Trophoblast cell (in vitro differentiated cells and primary cell): Measurements from ENCODE around the gene RNF111.
"Not testable (repeated sequence)": the region's sequence is repeated elsewhere in the genome, so short reads cannot be mapped to it uniquely, and the experiment has no call there.

ENCODE experiments used
- DNase-seq, 2 donors: peaks; one replicate each; pipeline ENCODE4 v3.0.0-alpha.2; 2016
- H2AFZ ChIP-seq: 2 replicates; pipeline ENCODE4 v1.6.1; 2013; ENCODE audit warnings: low read length, moderate library complexity, mild to moderate bottlenecking; ENCODE audit not compliant: insufficient read depth, poor library complexity
- H2AK5ac ChIP-seq: 2 replicates; pipeline ENCODE4 v1.6.1; 2013; ENCODE audit warnings: mild to moderate bottlenecking, low read length
- H2BK120ac ChIP-seq: 2 replicates; pipeline ENCODE4 v1.6.1; 2013; ENCODE audit warnings: low read length, mild to moderate bottlenecking, moderate library complexity; ENCODE audit not compliant: insufficient read depth, poor library complexity
- H2BK12ac ChIP-seq: 2 replicates; pipeline ENCODE4 v1.6.1; 2013; ENCODE audit warnings: mild to moderate bottlenecking, low read length, moderate library complexity
- H2BK5ac ChIP-seq: 2 replicates; pipeline ENCODE4 v1.6.1; 2013; ENCODE audit warnings: low read length, low read depth, moderate library complexity, mild to moderate bottlenecking; ENCODE audit not compliant: poor library complexity
- H3K14ac ChIP-seq: 2 replicates; pipeline ENCODE4 v1.6.1; 2013; ENCODE audit warnings: mild to moderate bottlenecking, low read length
- H3K18ac ChIP-seq: 2 replicates; pipeline ENCODE4 v1.6.1; 2013; ENCODE audit warnings: mild to moderate bottlenecking, low read length
- H3K23ac ChIP-seq: 2 replicates; pipeline ENCODE4 v1.6.1; 2013; ENCODE audit warnings: low read length
- H3K27ac ChIP-seq: 2 replicates; pipeline ENCODE4 v1.5.1; 2013; ENCODE audit warnings: low read depth, mild to moderate bottlenecking, inconsistent platforms, low read length, moderate library complexity
- H3K27me3 ChIP-seq: 2 replicates; pipeline ENCODE4 v1.6.1; 2013; ENCODE audit warnings: inconsistent platforms, mild to moderate bottlenecking, low read length, moderate library complexity; ENCODE audit not compliant: insufficient read depth
- H3K36me3 ChIP-seq, 2 experiments: 1 replicate in 1 of 2; 2 replicates in 1 of 2; pipeline ENCODE4 v1.6.1; 2013; ENCODE audit warnings: low read length in 2 of 2, mild to moderate bottlenecking in 2 of 2, moderate library complexity in 1 of 2; ENCODE audit not compliant: insufficient read depth in 2 of 2, control insufficient read depth in 1 of 2
- H3K4ac ChIP-seq: 2 replicates; pipeline ENCODE4 v1.6.1; 2013; ENCODE audit warnings: low read depth, mild to moderate bottlenecking, low read length, moderate library complexity
- H3K4me1 ChIP-seq, 2 experiments: 1 replicate in 1 of 2; 2 replicates in 1 of 2; pipeline ENCODE4 v1.6.1; 2013; ENCODE audit warnings: low read length in 2 of 2, mild to moderate bottlenecking in 2 of 2, moderate library complexity in 1 of 2; ENCODE audit not compliant: insufficient read depth in 2 of 2, control insufficient read depth in 1 of 2
- H3K4me2 ChIP-seq: 2 replicates; pipeline ENCODE4 v1.6.1; 2013; ENCODE audit warnings: inconsistent platforms, mild to moderate bottlenecking, low read length, moderate library complexity
- H3K4me3 ChIP-seq: 2 replicates; pipeline ENCODE4 v1.5.1; 2013; ENCODE audit warnings: mild to moderate bottlenecking, low read depth, low read length, inconsistent platforms
- H3K79me1 ChIP-seq: one replicate; pipeline ENCODE4 v1.6.1; 2013; ENCODE audit warnings: low read length
- H3K79me2 ChIP-seq: 2 replicates; pipeline ENCODE4 v1.6.1; 2013; ENCODE audit warnings: low read length, mild to moderate bottlenecking; ENCODE audit not compliant: control insufficient read depth, insufficient read depth, poor library complexity
- H3K9ac ChIP-seq: 2 replicates; pipeline ENCODE4 v1.6.1; 2013; ENCODE audit warnings: mild to moderate bottlenecking, low read length
- H3K9me3 ChIP-seq: 2 replicates; pipeline ENCODE4 v1.6.1; 2013; ENCODE audit warnings: low read depth, mild to moderate bottlenecking, control low read depth, inconsistent platforms, low read length; ENCODE audit not compliant: insufficient read depth
- H4K12ac ChIP-seq: 2 replicates; pipeline ENCODE4 v1.6.1; 2013; ENCODE audit warnings: low read depth, mild to moderate bottlenecking, low read length, moderate library complexity
- H4K8ac ChIP-seq: 2 replicates; pipeline ENCODE4 v1.6.1; 2013; ENCODE audit warnings: low read depth, mild to moderate bottlenecking, low read length, moderate library complexity
- H4K91ac ChIP-seq: one replicate; pipeline ENCODE4 v1.6.1; 2013; ENCODE audit warnings: low read depth, mild to moderate bottlenecking, low read length, moderate library complexity
- WGBS: extraction: QIAGEN DNeasy Blood & Tissue Kit; methylation state at CpG from one replicate; pipeline ENCODE4 v1.1.7; 2013; ENCODE audit warnings: missing lambda C conversion rate; ENCODE audit not compliant: insufficient read length, insufficient coverage; ENCODE audit errors: extremely low coverage; 5-methylcytosine and 5-hydroxymethylcytosine counted together

The RNF111 gene

GRCh38 chr15:59140422-59141226 lies 153.2 kb downstream of the RNF111 start:
- Histone ChIP-seq H3K4me3 (no peak overlapping the region), H3K4me2 (no peak overlapping the region), H2BK12ac (no peak overlapping the region), H3K4ac (no peak overlapping the region), H2BK5ac (no peak overlapping the region), H3K79me1 (no peaks in the 10 kb centered on the region), H2BK120ac (no peak overlapping the region), H3K18ac (no peak overlapping the region), H4K91ac (no peak overlapping the region), H3K79me2 (no peaks in the 10 kb centered on the region), H4K8ac (no peak overlapping the region), H3K27me3 (no peaks in the 10 kb centered on the region), H4K12ac (no peak overlapping the region), H3K14ac (no peak overlapping the region), H3K23ac (no peak overlapping the region), H2AK5ac (no peak overlapping the region), H3K9me3 (peaks cover 2% of the 10 kb centered on the region), H3K36me3 (peaks cover 37 to 46% of the 10 kb centered on the region in 2 experiments), H2AFZ (no peak overlapping the region), H3K9ac (no peak overlapping the region), H3K27ac (no peak overlapping the region), H3K4me1 (no peaks in the 10 kb centered on the region)
- no CpG with 5 or more reads among the region's 9 CpGs for WGBS
- DNase-seq = no peak

GRCh38 chr15:59143281-59143680 lies 155.8 kb downstream of the RNF111 start:
- H4K8ac ChIP-seq = no peak overlapping the region
- H2AFZ ChIP-seq = no peak overlapping the region
- H2BK5ac ChIP-seq = no peak overlapping the region
- no peak overlapping the region for H3K9ac ChIP-seq
- no peak overlapping the region for H3K23ac ChIP-seq
- H3K27ac ChIP-seq = no peak overlapping the region
- no peak overlapping the region for H4K91ac ChIP-seq
- no peaks in the 10 kb centered on the region for H3K79me1 ChIP-seq
- no peak overlapping the region for H2AK5ac ChIP-seq
- peaks cover 2% of the 10 kb centered on the region for H3K9me3 ChIP-seq
- H2BK120ac ChIP-seq = no peak overlapping the region
- DNase-seq = no peak
- H3K4me2 ChIP-seq = no peak overlapping the region
- WGBS = no CpG with 5 or more reads among the region's 5 CpGs
- no peak overlapping the region for H4K12ac ChIP-seq
- no peak overlapping the region for H2BK12ac ChIP-seq
- no peak overlapping the region for H3K4me3 ChIP-seq
- H3K4me1 ChIP-seq = no peaks in the 10 kb centered on the region
- H3K79me2 ChIP-seq = no peaks in the 10 kb centered on the region
- no peak overlapping the region for H3K14ac ChIP-seq
- H3K27me3 ChIP-seq = no peaks in the 10 kb centered on the region
- H3K18ac ChIP-seq = no peak overlapping the region
- no peak overlapping the region for H3K4ac ChIP-seq
- peaks cover 32 to 39% of the 10 kb centered on the region in 2 experiments for H3K36me3 ChIP-seq

GRCh38 chr15:59144594-59144993 lies 157.1 kb downstream of the RNF111 start:
- H2AFZ ChIP-seq, H3K27me3 ChIP-seq, DNase-seq, H2AK5ac ChIP-seq, H3K79me2 ChIP-seq, H3K23ac ChIP-seq, H3K27ac ChIP-seq, H4K91ac ChIP-seq, H2BK5ac ChIP-seq, H3K4me1 ChIP-seq, H3K14ac ChIP-seq, H3K9me3 ChIP-seq, H3K4me3 ChIP-seq, H3K18ac ChIP-seq, H3K4ac ChIP-seq, H2BK12ac ChIP-seq, H2BK120ac ChIP-seq, H3K4me2 ChIP-seq, H4K8ac ChIP-seq, H3K9ac ChIP-seq, H3K79me1 ChIP-seq, H4K12ac ChIP-seq: not testable (repeated sequence)
- WGBS = no CpG with 5 or more reads among the region's 10 CpGs
- H3K36me3 ChIP-seq = peaks cover 31 to 32% of the 10 kb centered on the region in 2 experiments
